Right forelimb (tissue), 1 donor: ENCODE results near the gene MYOCD.
"Not testable (repeated sequence)": the region's sequence is repeated elsewhere in the genome, so short reads cannot be mapped to it uniquely, and the experiment has no call there.

Experiments
- DNase-seq: peaks from one replicate; pipeline ENCODE4 v3.0.0-alpha.2; 2018

The MYOCD gene

GRCh38 chr17:12665263-12666210 is at the start of gene MYOCD:
Gene MYOCD, plus strand, starts transcription at chr17:12665890. Its CDS starts 299 bp downstream, at chr17:12666189.
- peak; percentile 53 for DNase-seq

GRCh38 chr17:12616161-12616560 is 49.5 kb upstream of the MYOCD start:
- no peak for DNase-seq

GRCh38 chr17:12618557-12618956 is 47.1 kb upstream of the MYOCD start:
- DNase-seq: no peak

- no peak for DNase-seq
These were observed 46.1 kb upstream of the MYOCD start for GRCh38 chr17:12619459-12620199.

GRCh38 chr17:12620200-12620720 is 45.4 kb upstream of the MYOCD start:
- no peak for DNase-seq

- DNase-seq: no peak
These were observed 43.0 kb upstream of the MYOCD start for GRCh38 chr17:12622726-12623125.

- DNase-seq: no peak
These were observed 42.4 kb upstream of the MYOCD start for GRCh38 chr17:12623220-12623848.

GRCh38 chr17:12624211-12624610 is 41.5 kb upstream of the MYOCD start:
- DNase-seq: no peak

- no peak for DNase-seq
These were observed 40.6 kb upstream of the MYOCD start for GRCh38 chr17:12625092-12625491.

- DNase-seq: no peak
These were observed 38.5 kb upstream of the MYOCD start for GRCh38 chr17:12627177-12627629.

GRCh38 chr17:12627781-12628451 is 37.8 kb upstream of the MYOCD start:
- DNase-seq: no peak

GRCh38 chr17:12631076-12631475 is 34.6 kb upstream of the MYOCD start:
- DNase-seq: no peak

- DNase-seq: no peak
These were observed 32.9 kb upstream of the MYOCD start for GRCh38 chr17:12632785-12633184.

- DNase-seq: no peak
These were observed 30.8 kb upstream of the MYOCD start for GRCh38 chr17:12634789-12635414.

- DNase-seq: not testable (repeated sequence)
These were observed 29.7 kb upstream of the MYOCD start for GRCh38 chr17:12635996-12636395.

GRCh38 chr17:12637015-12637414 is 28.7 kb upstream of the MYOCD start:
- DNase-seq: no peak

GRCh38 chr17:12637745-12638651 is 27.7 kb upstream of the MYOCD start:
- no peak for DNase-seq

- DNase-seq: no peak
These were observed 25.3 kb upstream of the MYOCD start for GRCh38 chr17:12640364-12640763.

- DNase-seq: no peak
These were observed 24.6 kb upstream of the MYOCD start for GRCh38 chr17:12641084-12641483.

- no peak for DNase-seq
These were observed 23.7 kb upstream of the MYOCD start for GRCh38 chr17:12642034-12642433.

- DNase-seq: no peak
These were observed 21.9 kb upstream of the MYOCD start for GRCh38 chr17:12643822-12644221.
